GM10847 (cell line): Measurements from ENCODE around the gene SUB1.

Source experiments
- POLR2A ChIP-seq: IDR thresholded peaks from 2 replicates; pipeline ENCODE4 v1.6.1; 2011; ENCODE audit not compliant: insufficient read length; ENCODE audit errors: extremely low read depth

The SUB1 gene

DNA sequence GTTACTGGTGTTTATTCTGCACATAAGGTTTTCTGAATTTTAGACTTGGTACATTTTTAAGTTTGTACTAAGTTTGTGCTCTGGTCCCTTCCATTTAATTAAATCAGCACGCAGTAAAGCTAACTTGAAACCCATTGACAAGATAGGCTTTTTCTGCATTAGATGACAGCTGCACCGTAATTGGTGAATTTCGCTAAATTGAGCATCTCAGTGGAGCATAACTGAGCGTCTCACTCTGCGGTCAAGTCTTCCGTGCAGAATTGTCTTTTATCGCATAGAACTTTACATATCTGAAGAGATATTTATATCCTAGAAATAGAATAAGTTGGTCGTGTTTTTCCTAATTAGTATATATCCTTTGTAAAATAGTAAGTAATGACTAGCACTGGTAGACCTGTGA is 4.1 kb downstream of the SUB1 start:
- TF ChIP-seq POLR2A: no peak

DNA sequence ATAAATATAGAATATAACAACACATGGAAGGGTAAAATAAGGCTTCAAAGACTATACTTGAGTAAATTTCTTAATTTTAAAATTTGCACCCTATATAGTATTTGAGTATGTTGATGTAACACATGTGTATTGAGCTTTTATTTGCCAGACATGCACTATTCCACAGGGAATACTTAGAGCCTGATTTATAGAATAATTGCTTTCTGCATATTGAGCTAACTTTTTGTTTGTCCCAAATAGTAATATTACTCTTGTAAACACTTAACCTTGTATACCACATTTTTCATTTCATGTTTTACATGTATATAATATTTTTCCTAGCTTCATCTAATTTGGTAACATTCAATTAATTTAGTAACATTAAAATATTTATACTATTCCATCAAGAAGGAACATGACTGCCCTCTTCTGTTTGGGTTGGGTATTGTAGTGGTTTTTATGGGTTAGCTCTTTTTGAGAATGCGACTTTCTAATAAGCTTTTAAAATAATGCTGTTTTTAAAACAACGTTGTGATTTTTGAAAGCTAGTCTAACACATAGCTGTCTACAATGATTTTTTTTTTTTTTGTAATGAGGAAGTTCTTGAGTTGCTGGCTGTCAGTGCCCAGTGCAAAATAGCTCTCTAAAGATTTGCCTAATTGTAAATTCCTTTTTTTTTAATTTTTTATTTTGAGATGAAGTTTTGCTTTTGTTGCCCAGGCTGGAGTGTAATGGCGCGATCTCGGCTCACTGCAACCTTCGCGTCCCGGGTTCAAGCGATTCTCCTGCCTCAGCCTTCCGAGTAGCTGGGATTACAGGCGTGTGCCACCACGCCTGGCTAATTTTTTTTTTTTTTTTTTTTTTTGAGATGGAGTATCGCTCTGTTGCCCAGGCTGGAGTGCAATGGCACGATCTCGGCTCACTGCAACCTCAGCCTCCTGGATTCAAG is 4.8 kb downstream of the SUB1 start:
- TF ChIP-seq POLR2A: no peak

DNA sequence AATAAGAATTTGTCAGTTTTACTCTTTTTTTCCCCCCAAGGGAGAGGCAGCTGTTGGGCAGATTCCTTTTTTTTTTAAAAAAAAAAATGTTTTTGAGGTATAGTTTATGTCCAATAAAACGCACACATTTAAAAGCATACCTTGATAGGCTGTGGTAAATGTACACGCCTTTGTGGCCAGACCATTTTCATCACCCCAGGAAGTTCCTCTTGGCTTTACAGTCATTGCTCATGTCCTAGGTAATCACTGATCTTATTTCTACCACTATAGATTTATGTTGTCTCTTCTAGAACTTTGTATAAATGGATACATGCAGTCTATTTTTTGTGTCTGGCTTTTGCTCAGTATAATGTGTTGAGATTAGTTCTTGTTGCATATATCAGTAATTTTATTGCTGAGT is 9.8 kb downstream of the SUB1 start:
- TF ChIP-seq POLR2A: no peak

DNA sequence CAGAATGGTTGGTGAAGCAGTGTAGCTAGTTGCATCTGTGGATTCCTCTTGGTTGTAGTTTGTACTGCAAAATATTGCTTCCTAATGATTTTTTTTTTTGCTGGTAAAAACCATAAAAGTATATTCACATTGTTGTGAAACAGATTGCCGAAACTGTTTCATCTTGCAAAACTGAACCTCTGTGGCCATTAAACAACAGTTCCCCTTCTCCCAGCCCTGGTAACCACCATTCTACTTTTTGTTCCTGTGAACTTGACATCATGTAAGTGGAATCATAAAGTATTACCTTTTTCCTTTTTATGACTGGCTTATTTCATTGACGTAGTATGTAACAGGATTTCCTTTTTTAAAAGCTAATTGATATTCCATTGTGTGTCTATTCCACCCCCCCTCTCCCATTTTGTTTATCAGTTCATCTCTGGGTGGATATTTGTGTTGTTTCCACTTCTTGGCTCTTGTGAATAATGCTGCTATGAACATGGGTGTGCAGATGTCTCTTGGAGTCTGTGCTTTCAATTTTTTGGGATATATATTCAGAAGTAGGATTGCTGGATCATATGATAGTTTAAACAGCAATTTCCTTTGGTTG is 11.8 kb downstream of the SUB1 start:
- TF ChIP-seq POLR2A: no peak

DNA sequence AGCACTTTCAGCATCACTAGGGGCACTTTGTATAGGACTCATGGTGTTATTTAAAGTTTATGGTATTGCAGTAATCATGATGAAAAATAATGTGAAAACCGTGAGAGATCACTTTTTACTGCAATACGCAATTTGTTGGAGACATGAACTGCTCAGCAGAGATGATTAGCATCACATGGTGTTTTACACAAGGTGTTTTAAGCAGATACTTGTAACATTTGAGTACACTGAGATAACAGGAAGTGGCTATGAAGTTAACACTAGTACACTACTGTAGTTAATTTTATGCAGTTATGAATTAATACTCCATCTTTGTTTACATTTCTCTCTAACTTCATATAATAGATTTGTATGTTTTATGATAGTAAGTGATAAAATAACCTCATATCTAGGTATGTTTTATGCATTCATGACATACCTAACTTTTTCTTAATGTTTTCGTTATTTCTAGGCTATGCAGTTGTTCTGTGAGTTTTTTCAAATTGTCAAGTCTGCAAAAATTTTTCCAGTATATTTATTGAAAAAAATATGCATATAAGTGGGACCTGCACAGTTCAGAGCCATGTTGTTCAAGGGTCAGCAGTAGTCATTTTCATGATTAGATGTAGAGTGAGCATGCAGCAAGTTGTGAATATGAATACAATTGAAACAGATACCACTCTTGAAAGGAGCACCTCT is 13.0 kb downstream of the SUB1 start:
- no peak for TF ChIP-seq POLR2A

DNA sequence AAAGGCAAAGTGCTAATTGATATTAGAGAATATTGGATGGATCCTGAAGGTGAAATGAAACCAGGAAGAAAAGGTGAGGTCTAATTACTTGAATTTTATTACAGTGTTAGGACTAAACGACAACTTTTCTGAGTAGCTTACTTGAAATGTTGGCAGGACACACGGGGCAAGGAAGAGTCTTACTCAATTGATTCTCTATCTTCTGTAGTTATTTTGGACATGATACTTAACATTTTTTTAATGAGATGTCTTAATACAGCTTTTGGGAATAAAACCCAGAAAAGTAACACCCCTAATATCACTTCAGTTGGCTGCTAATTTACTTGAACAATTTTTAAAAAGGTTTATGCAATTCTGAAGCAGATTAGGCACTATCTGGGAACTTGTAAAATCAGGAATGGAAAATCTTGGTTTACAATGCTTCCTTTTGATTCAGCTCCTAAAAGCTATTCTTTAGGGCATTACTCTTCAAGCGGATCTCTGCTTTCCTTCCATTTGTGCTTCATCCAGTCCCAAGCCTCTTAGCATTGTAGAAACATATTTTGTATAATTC is 13.7 kb downstream of the SUB1 start:
- TF ChIP-seq POLR2A: no peak

DNA sequence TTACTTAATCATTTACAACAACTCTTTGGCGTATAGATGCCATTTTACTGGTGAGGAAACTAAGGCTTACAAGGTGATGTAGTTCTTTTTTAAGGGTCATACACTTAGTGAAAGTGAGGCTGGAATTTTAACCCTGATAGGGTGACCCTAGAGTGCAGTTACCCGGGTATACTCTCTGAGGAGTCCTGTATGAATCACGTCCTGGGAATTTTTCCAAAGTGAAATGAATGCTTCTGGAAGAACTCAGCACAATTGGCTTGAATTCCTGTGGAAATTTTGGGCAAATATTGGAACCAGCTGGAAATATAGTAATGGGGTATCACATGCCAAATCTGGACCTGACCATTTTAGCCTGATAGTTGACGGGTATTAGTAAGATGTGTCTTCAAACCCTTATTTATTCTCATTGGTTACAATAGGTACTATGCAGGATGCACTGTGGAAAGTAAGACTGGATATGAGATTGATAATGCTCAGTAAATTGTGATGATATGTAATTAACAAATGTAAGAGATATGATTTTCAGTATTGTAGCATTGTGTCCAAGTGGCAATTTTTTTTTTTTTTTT is 14.8 kb downstream of the SUB1 start:
- TF ChIP-seq POLR2A: no peak

DNA sequence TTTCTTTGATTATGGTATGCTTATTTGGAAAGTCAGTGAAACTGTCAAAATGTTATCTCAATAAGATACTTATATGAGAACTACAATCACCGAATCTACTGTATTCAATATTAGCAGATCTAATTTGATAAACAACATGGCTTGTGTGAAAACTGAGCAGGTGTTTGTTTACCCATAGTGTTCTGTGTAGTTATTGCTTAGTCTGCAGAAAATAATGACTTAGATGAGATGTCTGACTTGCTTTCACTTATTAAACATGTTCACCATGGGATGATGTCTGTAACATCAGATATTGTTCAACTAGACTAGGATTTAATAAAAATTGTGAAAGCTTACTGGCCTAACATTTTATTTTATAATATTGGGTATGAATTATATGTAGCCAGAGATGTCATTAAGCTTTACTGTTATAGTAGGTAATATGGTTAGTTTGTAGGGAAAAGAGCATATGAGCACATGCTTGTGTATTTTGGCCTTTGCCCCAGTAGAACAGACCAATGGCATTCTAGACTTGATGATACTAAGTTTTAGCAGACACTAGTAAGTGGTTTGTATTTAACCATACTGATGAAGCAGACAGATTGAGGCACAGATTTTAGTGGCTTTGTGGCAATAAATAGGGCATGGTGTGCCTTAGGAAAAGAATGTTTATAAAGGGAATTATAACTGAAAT is 16.4 kb downstream of the SUB1 start:
- no peak for TF ChIP-seq POLR2A

DNA sequence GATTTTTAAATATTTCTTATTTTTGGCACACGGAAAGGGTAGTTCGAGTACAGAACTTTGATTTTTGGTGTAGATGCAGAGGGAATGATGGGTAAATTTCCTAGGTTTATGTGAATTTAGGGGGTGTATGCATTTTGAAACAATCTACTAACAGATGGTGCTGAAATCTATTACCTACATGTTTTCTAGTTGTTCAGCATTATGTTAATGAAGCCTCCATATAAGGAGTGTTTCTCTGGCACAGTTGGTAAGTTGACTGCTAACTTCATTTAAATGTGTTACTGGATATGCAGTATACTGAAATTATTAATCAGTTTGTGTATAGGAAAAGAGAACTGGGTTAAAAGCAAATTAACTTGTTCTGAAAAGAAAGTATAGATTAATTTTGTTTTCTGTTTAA is 17.5 kb downstream of the SUB1 start:
- no peak for TF ChIP-seq POLR2A

DNA sequence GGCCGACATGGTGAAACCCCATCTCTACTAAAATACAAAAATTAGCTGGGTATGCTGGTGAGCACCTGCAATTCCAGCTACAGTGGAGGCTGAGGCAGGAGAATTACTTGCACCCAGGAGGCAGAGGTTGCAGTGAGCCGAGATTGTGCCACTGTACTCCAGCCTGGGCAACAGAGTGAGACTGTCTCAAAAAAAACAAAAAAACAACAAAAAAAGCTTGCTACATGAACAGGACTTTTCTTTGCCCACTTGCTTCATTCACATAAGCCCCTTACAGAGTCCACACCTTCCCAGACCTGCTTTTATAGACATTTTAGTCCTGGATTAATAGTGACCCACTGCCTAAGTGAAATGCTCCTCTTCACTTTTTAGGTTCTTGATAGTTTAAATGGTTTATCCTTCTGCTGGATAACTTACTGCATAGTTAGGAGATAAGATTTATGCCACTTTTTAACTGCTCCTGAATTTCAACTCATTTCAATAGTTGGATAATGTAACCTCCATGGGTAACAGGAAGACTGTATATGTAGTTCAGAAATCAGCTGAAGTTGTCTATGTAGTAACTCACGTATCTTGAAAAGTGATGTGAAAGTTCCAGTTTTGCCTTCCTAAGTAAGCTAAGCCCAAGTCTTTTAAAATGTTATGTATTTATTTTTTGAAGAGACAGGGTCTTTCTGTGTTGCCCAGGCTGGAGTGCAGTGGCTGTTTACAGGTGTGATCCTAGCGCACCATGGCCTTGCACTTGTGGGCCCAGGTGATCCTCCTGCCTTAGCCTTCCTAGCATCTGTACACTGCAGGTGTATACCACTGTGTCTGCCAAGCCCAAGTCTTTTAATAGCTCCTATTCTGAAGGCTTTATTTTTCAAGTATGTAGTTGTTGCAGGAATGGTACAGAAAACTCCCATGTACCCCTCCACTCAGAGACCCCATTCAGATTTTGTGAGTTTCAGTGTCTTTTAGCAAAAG is 19.7 kb downstream of the SUB1 start:
- no peak for TF ChIP-seq POLR2A

DNA sequence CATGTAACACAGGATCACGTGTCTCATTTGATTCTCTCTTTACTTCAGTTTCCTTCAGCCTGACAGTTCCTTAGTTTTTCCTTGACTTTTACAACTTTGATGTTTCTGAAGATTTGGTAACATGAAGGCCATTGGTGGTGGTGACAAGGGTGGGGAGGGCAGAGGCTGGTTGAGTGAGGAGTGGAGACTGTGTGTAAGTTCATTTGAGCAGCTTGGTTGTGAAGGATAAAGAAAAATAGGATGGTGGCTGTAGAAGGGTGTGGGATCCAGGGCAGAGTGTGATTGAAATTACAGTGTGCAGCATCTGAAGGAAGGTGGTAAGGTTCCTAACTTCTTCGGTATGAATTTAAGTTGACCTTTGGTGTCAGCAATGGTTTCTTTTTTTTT is 20.4 kb downstream of the SUB1 start:
- TF ChIP-seq POLR2A: no peak

DNA sequence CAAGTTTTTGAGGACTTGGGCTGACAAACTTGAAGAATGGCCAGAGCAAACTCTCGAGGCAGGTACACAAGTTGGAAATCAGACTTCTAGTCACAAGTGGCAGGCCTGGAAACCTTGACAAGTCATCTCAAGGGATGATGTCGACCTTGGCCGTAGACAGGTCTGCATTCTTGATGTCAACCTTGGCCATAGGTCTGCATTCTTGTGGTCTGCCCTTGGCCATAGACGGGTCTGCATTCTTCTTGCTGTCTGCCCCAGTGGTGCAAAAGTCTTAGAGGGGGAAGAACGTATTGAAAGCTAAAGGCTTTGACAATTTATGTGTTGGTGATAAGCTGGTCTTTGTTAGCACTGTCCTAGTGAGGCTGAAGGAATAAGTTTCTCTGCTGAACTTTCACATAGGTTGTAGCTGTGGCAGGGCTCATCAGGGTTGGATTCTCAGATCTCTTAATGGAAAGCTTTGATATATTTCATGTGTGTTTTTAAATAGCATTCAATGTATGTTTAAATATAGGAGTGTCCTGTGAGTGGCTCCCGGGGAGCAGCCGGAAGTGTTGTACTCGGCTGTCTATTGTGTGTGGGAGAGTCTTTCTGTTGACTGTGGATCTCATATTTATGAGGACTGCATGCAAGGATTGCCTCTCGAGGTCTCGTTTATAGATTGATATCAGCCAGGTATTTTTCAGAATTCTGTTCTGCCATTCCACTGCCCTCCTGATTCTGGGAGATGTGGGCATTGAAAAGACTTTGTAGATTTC is 27.0 kb downstream of the SUB1 start:
- TF ChIP-seq POLR2A: no peak

DNA sequence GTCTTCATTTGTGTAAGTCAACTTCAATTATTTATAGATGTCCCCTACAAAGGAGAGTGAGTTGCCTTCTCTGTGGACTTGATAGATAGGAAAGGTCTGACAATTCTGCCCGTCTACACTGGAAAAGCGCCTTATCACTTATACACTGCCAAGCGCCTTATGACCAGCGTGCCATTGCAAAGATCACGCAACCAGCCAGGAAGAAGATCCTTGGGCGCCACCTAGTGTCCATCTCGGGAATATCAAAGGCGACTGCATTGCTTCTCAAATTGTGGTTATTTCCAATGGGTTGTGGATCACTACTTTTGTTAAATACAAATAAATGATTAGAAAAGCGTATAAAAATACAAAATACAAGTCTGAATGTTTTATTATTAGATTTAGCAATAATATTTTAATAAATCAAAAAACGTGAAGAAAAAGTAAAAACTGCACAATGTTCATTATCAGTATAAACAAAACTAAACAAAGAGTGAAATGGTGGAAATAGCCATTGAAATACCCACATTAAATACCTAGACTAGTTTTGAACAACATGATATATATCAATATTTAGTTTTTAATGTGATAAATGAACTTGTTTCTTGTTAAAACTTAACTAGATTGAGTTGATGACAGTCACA is 27.8 kb downstream of the SUB1 start:
- TF ChIP-seq POLR2A: no peak
